ENCODE results near the gene CRYGN. TPM values are rescaled to one million over a fixed set of nuclear protein-coding genes. Genes with fewer than 3 reads are reported as not detected.

The CRYGN gene
- total RNA-seq, 4 donors from 2014 or later = 1.0 TPM; not detected in 3

GRCh38 chr7:151406051-151406875, 33.7 kb downstream of the CRYGN start:
- TF ChIP-seq CTCF (IDR thresholded peaks at IDR 0.05) = no peak
- ATAC-seq (ENCODE audit: low FRiP score) (no peak), DNase-seq (ENCODE audit: low spot score) (no peak)

GRCh38 chr7:151405588-151405987, 34.4 kb downstream of the CRYGN start:
- no peak for TF ChIP-seq CTCF (IDR thresholded peaks at IDR 0.05)
- DNase-seq (ENCODE audit: low spot score) = no peak
- ATAC-seq (ENCODE audit: low FRiP score) = no peak

- no peak for DNase-seq (ENCODE audit: low spot score)
- ATAC-seq (ENCODE audit: low FRiP score) = no peak
- TF ChIP-seq CTCF (IDR thresholded peaks at IDR 0.05) = no peak
Measured at GRCh38 chr7:151405056-151405455, 34.9 kb downstream of the CRYGN start.

GRCh38 chr7:151404216-151405011, 35.5 kb downstream of the CRYGN start:
- DNase-seq (ENCODE audit: low spot score) (no peak), ATAC-seq (ENCODE audit: low FRiP score) (peak; percentile 85)
- no peak for TF ChIP-seq CTCF (IDR thresholded peaks at IDR 0.05)

- TF ChIP-seq CTCF (IDR thresholded peaks at IDR 0.05) = no peak
- DNase-seq (ENCODE audit: low spot score) (no peak), ATAC-seq (ENCODE audit: low FRiP score) (no peak)
Measured at GRCh38 chr7:151403764-151404163, 36.2 kb downstream of the CRYGN start.

- TF ChIP-seq CTCF (IDR thresholded peaks at IDR 0.05) = no peak
- DNase-seq (ENCODE audit: low spot score) (no peak), ATAC-seq (ENCODE audit: low FRiP score) (no peak)
Measured at GRCh38 chr7:151402029-151402835, 37.7 kb downstream of the CRYGN start.
